ENCODE data around the gene TTC7B. TPM values are rescaled to one million over a fixed set of nuclear protein-coding genes. Genes with fewer than 3 reads are reported as not detected.

Gene TTC7B
- total and polyA plus RNA-seq, 2 of the 8 experiments (the other 6 are each of a cell fraction or from before 2014, with no cell fraction given): 23.7 to 34.0 TPM

GRCh38 chr14:90658541-90658967, 157.7 kb downstream of the TTC7B start:
- no peaks in the 10 kb centered on the region for H3K9me3 ChIP-seq (ENCODE audit: insufficient read depth in 2 of 2, low read depth in 1 of 2, low read length in 1 of 2)
- H4K5ac ChIP-seq (ENCODE audit: insufficient read length, low read depth, low read length): no peak overlapping the region
- CTCF ChIA-PET (ENCODE audit: partially characterized antibody): interaction anchor here (1.7 to 1.9 kb wide), 2 partner anchors 16 to 103 kb away, joined by 3 to 5 read pairs; no protein-coding TSS in a partner anchor
- no peak overlapping the region for H2BK5ac ChIP-seq (ENCODE audit: low read depth, low read length)
- H3K23ac ChIP-seq (ENCODE audit: insufficient read length): no peak overlapping the region
- H3K18ac ChIP-seq (ENCODE audit: extremely low read depth, low read length): no peak overlapping the region
- no peaks in the 10 kb centered on the region; the same call in none of the 2 replicates for H3K23me2 ChIP-seq (ENCODE audit: low read depth, low read length)
- H2AK5ac ChIP-seq (ENCODE audit: low read depth, low read length): no peak overlapping the region; the same call in 1 of the 2 replicates
- no peak overlapping the region for H3K56ac ChIP-seq (replicated peaks; ENCODE audit: insufficient read length, low read depth, low read length)
- H2AFZ ChIP-seq (ENCODE audit: low read length): no peak overlapping the region
- H3K27me3 ChIP-seq (replicated peaks in 1 of 4; ENCODE audit: control insufficient read depth in 3 of 4, extremely low read depth in 1 of 4, insufficient read depth in 3 of 4, low read length in 3 of 4): no peaks in the 10 kb centered on the region
- no peaks in the 10 kb centered on the region for H3K79me2 ChIP-seq (ENCODE audit: control insufficient read depth in 1 of 2, insufficient read depth in 2 of 2, low read length in 2 of 2)
- H2BK12ac ChIP-seq (ENCODE audit: low read depth, low read length): no peak overlapping the region
- peak in 1 of 2 experiments; percentile 30 for DNase-seq (ENCODE audit: low read depth in 1 of 2, low spot score in 2 of 2)
- H3K9ac ChIP-seq (replicated peaks in 1 of 4; ENCODE audit: extremely low read depth in 1 of 4, low read depth in 3 of 4, low read length in 3 of 4): no peak overlapping the region
- no peak overlapping the region for H2BK120ac ChIP-seq (replicated peaks; ENCODE audit: low read depth, low read length)
- H3K4me1 ChIP-seq (replicated peaks in 1 of 4; ENCODE audit: control insufficient read depth in 3 of 4, insufficient read depth in 4 of 4, low read length in 3 of 4): peaks cover 6 to 12% (median 9%) of the 10 kb centered on the region in 4 experiments
- no peak overlapping the region for H4K91ac ChIP-seq (replicated peaks; ENCODE audit: insufficient read length, low read length)
- no peak overlapping the region for H3K4ac ChIP-seq (replicated peaks; ENCODE audit: insufficient read length, low read depth, low read length)
- no peak overlapping the region for H3K27ac ChIP-seq (ENCODE audit: low read depth, low read length)
- no peak for FAIRE-seq
- H3K14ac ChIP-seq (ENCODE audit: insufficient read length): no peak overlapping the region
- H3K79me1 ChIP-seq (ENCODE audit: low read depth, low read length): no peaks in the 10 kb centered on the region
- no peak overlapping the region for H2BK15ac ChIP-seq (ENCODE audit: low read length)
- no peak overlapping the region for H3K4me3 ChIP-seq (ENCODE audit: extremely low read depth in 1 of 4, insufficient read depth in 2 of 4, low read depth in 3 of 4, low read length in 4 of 4)
- H3K36me3 ChIP-seq (ENCODE audit: control insufficient read depth in 2 of 4, insufficient read depth in 4 of 4, low read length in 3 of 4): no peaks in the 10 kb centered on the region
- POLR2A ChIA-PET (ENCODE audit: partially characterized antibody): interaction anchor here (1.5 to 1.6 kb wide), 2 partner anchors 12 to 17 kb away, joined by 4 read pairs; no protein-coding TSS in a partner anchor
- no peaks in the 10 kb centered on the region for H4K20me1 ChIP-seq (replicated peaks in 1 of 2; ENCODE audit: control insufficient read depth in 1 of 2, insufficient read depth in 2 of 2, low read length in 2 of 2)
- peak overlapping the region; percentile 13; the same call in 1 of the 2 replicates for H2BK20ac ChIP-seq (ENCODE audit: low read length)
- no peak overlapping the region for H3K4me2 ChIP-seq (ENCODE audit: insufficient read depth in 1 of 2, low read depth in 2 of 2, low read length in 2 of 2)
- no peak overlapping the region for H4K8ac ChIP-seq (ENCODE audit: extremely low read depth, insufficient read depth, low read length)
- 80% methylated on average over 8 of the region's 8 CpGs; no CpG with 5 or more reads in 1 of the 2 experiments for WGBS, 2 experiments (ENCODE audit: extremely low coverage in 1 of 2, insufficient coverage in 1 of 2, insufficient read length in 1 of 2, insufficient replicate concordance in 2 of 2, low coverage in 1 of 2, low lambda C conversion rate in 2 of 2, missing lambda C conversion rate in 1 of 2)
- TF ChIP-seq POLR2A (IDR thresholded peaks at IDR 0.05; ENCODE audit: control extremely low read depth in 1 of 2, low read depth in 2 of 2, low read length in 2 of 2): no peak
- TF ChIP-seq EZH2 (IDR thresholded peaks at IDR 0.05; ENCODE audit: low read depth, low read length, severe bottlenecking): no peak
- no peak for TF ChIP-seq KDM5A (IDR thresholded peaks at IDR 0.05; ENCODE audit: low read length)
- no peak for TF ChIP-seq RNF2 (IDR thresholded peaks at IDR 0.05; ENCODE audit: borderline replicate concordance, low read depth, low read length, missing control alignments, poor library complexity, severe bottlenecking)
- TF ChIP-seq GTF2F1 (IDR thresholded peaks at IDR 0.05; ENCODE audit: borderline replicate concordance, low read depth, low read length): no peak
- TF ChIP-seq CTBP2 (IDR thresholded peaks at IDR 0.05; ENCODE audit: borderline replicate concordance, insufficient read depth, insufficient read length, low read length): no peak
- no peak for TF ChIP-seq KDM4A (IDR thresholded peaks at IDR 0.05; ENCODE audit: low read depth, low read length, severe bottlenecking)
- no peak for TF ChIP-seq TAF1 (IDR thresholded peaks at IDR 0.05; ENCODE audit: low read depth, low read length)
- TF ChIP-seq MAX (IDR thresholded peaks at IDR 0.05): no peak
- TF ChIP-seq NRF1 (IDR thresholded peaks at IDR 0.05; ENCODE audit: low read depth, low read length): no peak
- no peak for TF ChIP-seq CEBPB (IDR thresholded peaks at IDR 0.05; ENCODE audit: low read depth, low read length)
- TF ChIP-seq ATF3 (IDR thresholded peaks at IDR 0.05; ENCODE audit: insufficient read depth, low read depth, low read length): no peak
